HEK293 (cell line): ENCODE results near the gene PNPO.

Experiments
- CTCF ChIA-PET: fragments of 350-600 bp; formaldehyde crosslinking; extraction: SDS; loops from one replicate; lab custom pipeline; 2021; ENCODE audit warnings: antibody characterized with exemption; lab: Yijun Ruan, JAX
- POLR2A ChIA-PET: fragments of 300-600 bp; formaldehyde crosslinking; extraction: SDS; loops from one replicate; lab custom pipeline; 2020; ENCODE audit warnings: antibody characterized with exemption, inconsistent platforms; lab: Yijun Ruan, JAX
- H3K27ac ChIP-seq: fragments of 200-500 bp; sonication (Bioruptor generic); 2 replicates; pipeline ENCODE4 v1.5.1; 2014; ENCODE audit warnings: low read depth, low read length, control low read depth, inconsistent platforms; ENCODE audit errors: extremely low read depth
- H3K36me3 ChIP-seq, 2 experiments: fragments of 200-500 bp in 1 of 2; sonication (Bioruptor generic) in 1 of 2; 1 replicate in 1 of 2; 2 replicates in 1 of 2; pipeline ENCODE4 v1.5.1; 2014 to 2017; ENCODE audit warnings: inconsistent platforms in 2 of 2, low read length in 2 of 2; ENCODE audit not compliant: control insufficient read depth in 2 of 2, insufficient read depth in 1 of 2
- H3K4me1 ChIP-seq: fragments of 200-500 bp; sonication (Bioruptor generic); 2 replicates; pipeline ENCODE4 v1.5.1; 2014; ENCODE audit warnings: mild to moderate bottlenecking, low read length, inconsistent platforms; ENCODE audit not compliant: control insufficient read depth, insufficient read depth
- H3K4me3 ChIP-seq: 2 replicates; pipeline ENCODE4 v1.5.1; 2011; ENCODE audit warnings: low read depth, mild to moderate bottlenecking, control low read depth, low read length, moderate library complexity
- H3K9me3 ChIP-seq: fragments of 200-500 bp; sonication (Bioruptor generic); 2 replicates; pipeline ENCODE4 v1.5.1; 2014; ENCODE audit warnings: low read depth, low read length, inconsistent platforms; ENCODE audit not compliant: control insufficient read depth, insufficient read depth
- HOXC10 ChIP-seq: sonication (generic); formaldehyde crosslinking; IDR thresholded peaks from 2 replicates; pipeline ENCODE4 v1.8.1; 2023; ENCODE audit warnings: mild to moderate bottlenecking, missing genetic modification reagents
- OVOL3 ChIP-seq: fragments of 450-650 bp; formaldehyde crosslinking; IDR thresholded peaks from 2 replicates; pipeline ENCODE4 v1.5.1; 2016; ENCODE audit warnings: missing biosample characterization, missing genetic modification characterization
- WT1 ChIP-seq: fragments of 450-650 bp; formaldehyde crosslinking; IDR thresholded peaks from 2 replicates; pipeline ENCODE4 v1.5.1; 2016; ENCODE audit warnings: missing biosample characterization, missing genetic modification characterization
- ZNF10 ChIP-seq: fragments of 450-650 bp; formaldehyde crosslinking; IDR thresholded peaks from 2 replicates; pipeline ENCODE4 v1.5.1; 2017; ENCODE audit warnings: missing biosample characterization, missing genetic modification characterization
- ZNF19 ChIP-seq: fragments of 450-650 bp; formaldehyde crosslinking; IDR thresholded peaks from 2 replicates; pipeline ENCODE4; 2016; ENCODE audit warnings: missing biosample characterization, missing genetic modification characterization, low read depth
- ZNF223 ChIP-seq: fragments of 450-650 bp; formaldehyde crosslinking; IDR thresholded peaks from 2 replicates; pipeline ENCODE4 v1.5.1; 2016; ENCODE audit warnings: missing biosample characterization, missing genetic modification characterization
- ZNF23 ChIP-seq: fragments of 450-650 bp; formaldehyde crosslinking; IDR thresholded peaks from 2 replicates; pipeline ENCODE4 v1.5.1; 2016; ENCODE audit warnings: missing biosample characterization, missing genetic modification characterization, borderline replicate concordance
- ZNF24 ChIP-seq: fragments of 450-650 bp; formaldehyde crosslinking; IDR thresholded peaks from 2 replicates; pipeline ENCODE4 v1.5.1; 2016; ENCODE audit warnings: missing biosample characterization, missing genetic modification characterization
- ZNF324 ChIP-seq: fragments of 450-650 bp; formaldehyde crosslinking; IDR thresholded peaks from 2 replicates; pipeline ENCODE4 v1.5.1; 2016; ENCODE audit warnings: missing biosample characterization, missing genetic modification characterization
- ZNF488 ChIP-seq: fragments of 450-650 bp; formaldehyde crosslinking; IDR thresholded peaks from 2 replicates; pipeline ENCODE4 v1.5.1; 2016; ENCODE audit warnings: missing biosample characterization, missing genetic modification characterization
- ZNF501 ChIP-seq: fragments of 450-650 bp; formaldehyde crosslinking; IDR thresholded peaks from 2 replicates; pipeline ENCODE4 v1.5.1; 2016; ENCODE audit warnings: missing biosample characterization, missing genetic modification characterization
- ZNF514 ChIP-seq: fragments of 450-650 bp; formaldehyde crosslinking; IDR thresholded peaks from 2 replicates; pipeline ENCODE4 v1.5.1; 2016; ENCODE audit warnings: missing biosample characterization, missing genetic modification characterization
- ZNF555 ChIP-seq: fragments of 450-650 bp; formaldehyde crosslinking; conservative IDR thresholded peaks from 2 replicates; pipeline ENCODE4 v1.5.1; 2017; ENCODE audit warnings: missing biosample characterization, mild to moderate bottlenecking, missing genetic modification characterization, inconsistent platforms
- ZNF580 ChIP-seq: fragments of 450-650 bp; formaldehyde crosslinking; IDR thresholded peaks from 2 replicates; pipeline ENCODE4 v1.5.1; 2016; ENCODE audit warnings: missing biosample characterization, missing genetic modification characterization
- ZNF600 ChIP-seq: fragments of 450-650 bp; formaldehyde crosslinking; IDR thresholded peaks from 2 replicates; pipeline ENCODE4 v1.5.1; 2016; ENCODE audit warnings: missing biosample characterization, missing genetic modification characterization
- ZNF623 ChIP-seq: fragments of 450-650 bp; formaldehyde crosslinking; IDR thresholded peaks from 2 replicates; pipeline ENCODE4 v1.5.1; 2016; ENCODE audit warnings: missing biosample characterization, missing genetic modification characterization
- ZNF830 ChIP-seq: fragments of 450-650 bp; IDR thresholded peaks from 2 replicates; pipeline ENCODE4 v1.5.0; 2018; ENCODE audit warnings: missing biosample characterization, missing genetic modification characterization, low read depth, mild to moderate bottlenecking, moderate library complexity
- ZNF837 ChIP-seq: fragments of 450-650 bp; formaldehyde crosslinking; IDR thresholded peaks from 2 replicates; pipeline ENCODE4 v1.5.1; 2016; ENCODE audit warnings: missing biosample characterization, missing genetic modification characterization
- TF ChIP-seq, protein P1 (sequence below): fragments of 450-650 bp; formaldehyde crosslinking; IDR thresholded peaks from 2 replicates; pipeline ENCODE4 v1.5.1; 2016; ENCODE audit warnings: missing biosample characterization, missing genetic modification characterization
- TF ChIP-seq, protein P2 (sequence below): fragments of 450-650 bp; formaldehyde crosslinking; IDR thresholded peaks from 2 replicates; pipeline ENCODE4 v1.5.1; 2016; ENCODE audit warnings: missing biosample characterization, missing genetic modification characterization
- TF ChIP-seq, protein P3 (sequence below): fragments of 450-650 bp; formaldehyde crosslinking; IDR thresholded peaks from 2 replicates; pipeline ENCODE4 v1.5.1; 2016; ENCODE audit warnings: missing biosample characterization, missing genetic modification characterization
- TF ChIP-seq, protein P4 (sequence below): fragments of 450-650 bp; formaldehyde crosslinking; conservative IDR thresholded peaks from 2 replicates; pipeline ENCODE4 v1.5.1; 2016; ENCODE audit warnings: low read depth, missing biosample characterization, missing genetic modification characterization

PNPO gene

GRCh38 chr17:47992216-47992615 lies 50.8 kb downstream of the PNPO start:
- no peak for TF ChIP-seq ZNF623 (tag by site-specific recombination)
- TF ChIP-seq ZNF514: no peak
- peak; percentile 41; the same call in 1 of the 2 replicates for TF ChIP-seq ZNF600
- ChIA-PET POLR2A (no interaction called here), CTCF (interaction anchor here (1.1 to 15.0 kb wide), 3 partner anchors 14 to 24 kb away, joined by 4 to 386 read pairs (median 16); partner anchors contain the start of gene CDK5RAP3)
- no peaks in the 10 kb centered on the region for H3K36me3 ChIP-seq
- no peak overlapping the region for H3K27ac ChIP-seq
- H3K4me3 ChIP-seq: no peak overlapping the region
- peaks cover 4% of the 10 kb centered on the region; the same call in 1 of the 2 replicates for H3K4me1 ChIP-seq
- no peaks in the 10 kb centered on the region for H3K9me3 ChIP-seq

GRCh38 chr17:47993031-47993564 lies 51.7 kb downstream of the PNPO start:
- Histone ChIP-seq H3K27ac (no peak overlapping the region), H3K4me1 (no peaks in the 10 kb centered on the region; the same call in 1 of the 2 replicates), H3K36me3 (no peaks in the 10 kb centered on the region), H3K9me3 (no peaks in the 10 kb centered on the region), H3K4me3 (no peak overlapping the region)
- POLR2A ChIA-PET: interaction anchor here (1.4 kb wide), 1 partner anchor 22 kb away, joined by 3 read pairs; the partner anchor contains the start of gene CDK5RAP3
- CTCF ChIA-PET: interaction anchor here (1.1 to 2.6 kb wide), 3 partner anchors 14 to 25 kb away, joined by 4 to 16 read pairs (median 13); partner anchors contain the start of gene CDK5RAP3
- TF ChIP-seq ZNF580 (no peak), ZNF24 (tag by site-specific recombination) (no peak), ZNF555 (no peak), ZNF223 (tag by site-specific recombination) (no peak), OVOL3 (tag by site-specific recombination) (0 out of 2 replicates have a peak, but pooled peaks have one; percentile 34), ZNF488 (tag by site-specific recombination) (no peak), ZNF501 (no peak), ZNF10 (tag by site-specific recombination) (no peak), ZNF837 (tag by site-specific recombination) (no peak), ZNF324 (tag by site-specific recombination) (no peak), WT1 (tag by site-specific recombination) (peak; percentile 98), ZNF23 (tag by site-specific recombination) (no peak), ZNF830 (tag by site-specific recombination) (no peak), ZNF19 (tag by site-specific recombination) (no peak), HOXC10 (CRISPR knock-in tag) (no peak)
- TF ChIP-seq, protein P1, sequence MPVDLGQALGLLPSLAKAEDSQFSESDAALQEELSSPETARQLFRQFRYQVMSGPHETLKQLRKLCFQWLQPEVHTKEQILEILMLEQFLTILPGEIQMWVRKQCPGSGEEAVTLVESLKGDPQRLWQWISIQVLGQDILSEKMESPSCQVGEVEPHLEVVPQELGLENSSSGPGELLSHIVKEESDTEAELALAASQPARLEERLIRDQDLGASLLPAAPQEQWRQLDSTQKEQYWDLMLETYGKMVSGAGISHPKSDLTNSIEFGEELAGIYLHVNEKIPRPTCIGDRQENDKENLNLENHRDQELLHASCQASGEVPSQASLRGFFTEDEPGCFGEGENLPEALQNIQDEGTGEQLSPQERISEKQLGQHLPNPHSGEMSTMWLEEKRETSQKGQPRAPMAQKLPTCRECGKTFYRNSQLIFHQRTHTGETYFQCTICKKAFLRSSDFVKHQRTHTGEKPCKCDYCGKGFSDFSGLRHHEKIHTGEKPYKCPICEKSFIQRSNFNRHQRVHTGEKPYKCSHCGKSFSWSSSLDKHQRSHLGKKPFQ (tag by site-specific recombination): no peak
- TF ChIP-seq, protein P2, sequence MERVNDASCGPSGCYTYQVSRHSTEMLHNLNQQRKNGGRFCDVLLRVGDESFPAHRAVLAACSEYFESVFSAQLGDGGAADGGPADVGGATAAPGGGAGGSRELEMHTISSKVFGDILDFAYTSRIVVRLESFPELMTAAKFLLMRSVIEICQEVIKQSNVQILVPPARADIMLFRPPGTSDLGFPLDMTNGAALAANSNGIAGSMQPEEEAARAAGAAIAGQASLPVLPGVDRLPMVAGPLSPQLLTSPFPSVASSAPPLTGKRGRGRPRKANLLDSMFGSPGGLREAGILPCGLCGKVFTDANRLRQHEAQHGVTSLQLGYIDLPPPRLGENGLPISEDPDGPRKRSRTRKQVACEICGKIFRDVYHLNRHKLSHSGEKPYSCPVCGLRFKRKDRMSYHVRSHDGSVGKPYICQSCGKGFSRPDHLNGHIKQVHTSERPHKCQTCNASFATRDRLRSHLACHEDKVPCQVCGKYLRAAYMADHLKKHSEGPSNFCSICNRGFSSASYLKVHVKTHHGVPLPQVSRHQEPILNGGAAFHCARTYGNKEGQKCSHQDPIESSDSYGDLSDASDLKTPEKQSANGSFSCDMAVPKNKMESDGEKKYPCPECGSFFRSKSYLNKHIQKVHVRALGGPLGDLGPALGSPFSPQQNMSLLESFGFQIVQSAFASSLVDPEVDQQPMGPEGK (tag by site-specific recombination): no peak
- TF ChIP-seq, protein P3, sequence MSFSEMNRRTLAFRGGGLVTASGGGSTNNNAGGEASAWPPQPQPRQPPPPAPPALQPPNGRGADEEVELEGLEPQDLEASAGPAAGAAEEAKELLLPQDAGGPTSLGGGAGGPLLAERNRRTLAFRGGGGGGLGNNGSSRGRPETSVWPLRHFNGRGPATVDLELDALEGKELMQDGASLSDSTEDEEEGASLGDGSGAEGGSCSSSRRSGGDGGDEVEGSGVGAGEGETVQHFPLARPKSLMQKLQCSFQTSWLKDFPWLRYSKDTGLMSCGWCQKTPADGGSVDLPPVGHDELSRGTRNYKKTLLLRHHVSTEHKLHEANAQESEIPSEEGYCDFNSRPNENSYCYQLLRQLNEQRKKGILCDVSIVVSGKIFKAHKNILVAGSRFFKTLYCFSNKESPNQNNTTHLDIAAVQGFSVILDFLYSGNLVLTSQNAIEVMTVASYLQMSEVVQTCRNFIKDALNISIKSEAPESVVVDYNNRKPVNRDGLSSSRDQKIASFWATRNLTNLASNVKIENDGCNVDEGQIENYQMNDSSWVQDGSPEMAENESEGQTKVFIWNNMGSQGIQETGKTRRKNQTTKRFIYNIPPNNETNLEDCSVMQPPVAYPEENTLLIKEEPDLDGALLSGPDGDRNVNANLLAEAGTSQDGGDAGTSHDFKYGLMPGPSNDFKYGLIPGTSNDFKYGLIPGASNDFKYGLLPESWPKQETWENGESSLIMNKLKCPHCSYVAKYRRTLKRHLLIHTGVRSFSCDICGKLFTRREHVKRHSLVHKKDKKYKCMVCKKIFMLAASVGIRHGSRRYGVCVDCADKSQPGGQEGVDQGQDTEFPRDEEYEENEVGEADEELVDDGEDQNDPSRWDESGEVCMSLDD (tag by site-specific recombination): no peak
- TF ChIP-seq, protein P4, sequence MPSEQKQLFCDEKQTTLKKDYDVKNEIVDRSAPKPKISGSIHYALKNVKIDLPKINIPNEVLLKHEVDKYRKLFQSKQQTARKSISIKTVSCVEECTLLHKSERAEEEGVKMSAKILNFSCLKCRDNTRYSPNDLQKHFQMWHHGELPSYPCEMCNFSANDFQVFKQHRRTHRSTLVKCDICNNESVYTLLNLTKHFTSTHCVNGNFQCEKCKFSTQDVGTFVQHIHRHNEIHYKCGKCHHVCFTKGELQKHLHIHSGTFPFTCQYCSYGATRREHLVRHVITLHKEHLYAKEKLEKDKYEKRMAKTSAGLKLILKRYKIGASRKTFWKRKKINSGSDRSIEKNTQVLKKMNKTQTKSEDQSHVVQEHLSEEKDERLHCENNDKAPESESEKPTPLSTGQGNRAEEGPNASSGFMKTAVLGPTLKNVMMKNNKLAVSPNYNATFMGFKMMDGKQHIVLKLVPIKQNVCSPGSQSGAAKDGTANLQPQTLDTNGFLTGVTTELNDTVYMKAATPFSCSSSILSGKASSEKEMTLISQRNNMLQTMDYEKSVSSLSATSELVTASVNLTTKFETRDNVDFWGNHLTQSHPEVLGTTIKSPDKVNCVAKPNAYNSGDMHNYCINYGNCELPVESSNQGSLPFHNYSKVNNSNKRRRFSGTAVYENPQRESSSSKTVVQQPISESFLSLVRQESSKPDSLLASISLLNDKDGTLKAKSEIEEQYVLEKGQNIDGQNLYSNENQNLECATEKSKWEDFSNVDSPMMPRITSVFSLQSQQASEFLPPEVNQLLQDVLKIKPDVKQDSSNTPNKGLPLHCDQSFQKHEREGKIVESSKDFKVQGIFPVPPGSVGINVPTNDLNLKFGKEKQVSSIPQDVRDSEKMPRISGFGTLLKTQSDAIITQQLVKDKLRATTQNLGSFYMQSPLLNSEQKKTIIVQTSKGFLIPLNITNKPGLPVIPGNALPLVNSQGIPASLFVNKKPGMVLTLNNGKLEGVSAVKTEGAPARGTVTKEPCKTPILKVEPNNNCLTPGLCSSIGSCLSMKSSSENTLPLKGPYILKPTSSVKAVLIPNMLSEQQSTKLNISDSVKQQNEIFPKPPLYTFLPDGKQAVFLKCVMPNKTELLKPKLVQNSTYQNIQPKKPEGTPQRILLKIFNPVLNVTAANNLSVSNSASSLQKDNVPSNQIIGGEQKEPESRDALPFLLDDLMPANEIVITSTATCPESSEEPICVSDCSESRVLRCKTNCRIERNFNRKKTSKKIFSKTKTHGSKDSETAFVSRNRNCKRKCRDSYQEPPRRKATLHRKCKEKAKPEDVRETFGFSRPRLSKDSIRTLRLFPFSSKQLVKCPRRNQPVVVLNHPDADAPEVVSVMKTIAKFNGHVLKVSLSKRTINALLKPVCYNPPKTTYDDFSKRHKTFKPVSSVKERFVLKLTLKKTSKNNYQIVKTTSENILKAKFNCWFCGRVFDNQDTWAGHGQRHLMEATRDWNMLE (tag by site-specific recombination): no peak
